ACHN (cell line): ENCODE results near the gene HOXA6.

Experiments
- DNase-seq: peaks from one replicate; pipeline ENCODE4 v3.0.0-alpha.2; 2015
- in situ Hi-C: cut with HindIII; loops from 2 replicates; pipeline ENCODE4 v1.10.0; 2017; ENCODE audit warnings: low sequenced_read_pairs, low pct_ligation_motif_present, low pct_unique_long_range_greater_than_20kb

Gene HOXA6

GRCh38 chr7:27119412-27119911 is 28.1 kb downstream of the HOXA6 start:
- no peak for DNase-seq
- in situ Hi-C loops = no loop called here

DNA sequence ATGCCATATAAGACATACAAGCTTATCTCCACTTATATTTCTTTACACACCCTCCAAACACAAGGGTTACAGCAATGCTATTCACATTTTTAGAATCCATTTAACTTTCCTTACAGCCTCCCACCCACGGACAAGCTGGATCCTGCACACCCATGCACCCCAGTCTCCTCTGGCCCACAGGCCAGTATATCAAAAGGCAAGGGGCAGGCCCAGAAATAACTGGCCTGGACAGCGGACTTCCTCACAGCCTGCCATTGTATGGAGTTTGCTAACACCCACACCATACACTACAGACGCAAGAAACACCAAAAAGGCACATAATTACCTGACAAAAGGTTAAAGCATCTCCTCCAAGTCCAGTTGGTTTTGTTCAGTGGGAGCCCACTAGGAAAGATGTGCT is 29.0 kb downstream of the HOXA6 start:
- DNase-seq = peak; percentile 32
- in situ Hi-C loops = no loop called here

DNA sequence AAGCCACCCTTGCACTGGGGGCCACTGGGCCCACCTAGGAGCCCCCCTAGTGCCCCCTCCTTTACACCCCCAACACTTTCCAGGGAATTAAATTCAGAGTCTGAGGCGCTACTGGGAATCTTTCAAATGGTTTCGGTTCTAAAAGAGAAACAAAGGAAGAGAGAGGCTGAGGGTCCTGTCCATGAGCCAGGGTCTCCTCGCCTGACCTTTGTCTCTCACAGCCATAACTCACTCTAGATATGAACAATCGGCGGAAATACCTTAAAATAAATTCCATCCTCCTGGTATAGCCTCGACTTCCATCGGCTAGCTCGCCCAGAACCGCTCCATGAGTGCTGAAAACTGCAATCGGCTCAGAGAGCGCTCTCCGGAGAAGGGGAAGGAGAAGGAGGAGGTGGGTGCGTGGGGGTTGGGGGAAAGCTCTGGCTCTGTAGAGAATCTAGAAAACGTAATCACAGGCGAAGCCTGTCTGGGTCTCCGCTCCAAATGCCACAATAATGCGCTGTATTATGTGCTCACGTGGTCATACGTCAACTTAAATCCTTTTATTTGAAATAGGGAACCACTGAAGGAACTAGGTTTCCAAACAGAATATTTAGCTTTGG is 29.6 kb downstream of the HOXA6 start:
- peak; percentile 83 for DNase-seq
- in situ Hi-C loops = no loop called here

- in situ Hi-C loops = no loop called here
- peak; percentile 48 for DNase-seq
Observed at GRCh38 chr7:27116962-27117886, 30.4 kb downstream of the HOXA6 start.

DNA sequence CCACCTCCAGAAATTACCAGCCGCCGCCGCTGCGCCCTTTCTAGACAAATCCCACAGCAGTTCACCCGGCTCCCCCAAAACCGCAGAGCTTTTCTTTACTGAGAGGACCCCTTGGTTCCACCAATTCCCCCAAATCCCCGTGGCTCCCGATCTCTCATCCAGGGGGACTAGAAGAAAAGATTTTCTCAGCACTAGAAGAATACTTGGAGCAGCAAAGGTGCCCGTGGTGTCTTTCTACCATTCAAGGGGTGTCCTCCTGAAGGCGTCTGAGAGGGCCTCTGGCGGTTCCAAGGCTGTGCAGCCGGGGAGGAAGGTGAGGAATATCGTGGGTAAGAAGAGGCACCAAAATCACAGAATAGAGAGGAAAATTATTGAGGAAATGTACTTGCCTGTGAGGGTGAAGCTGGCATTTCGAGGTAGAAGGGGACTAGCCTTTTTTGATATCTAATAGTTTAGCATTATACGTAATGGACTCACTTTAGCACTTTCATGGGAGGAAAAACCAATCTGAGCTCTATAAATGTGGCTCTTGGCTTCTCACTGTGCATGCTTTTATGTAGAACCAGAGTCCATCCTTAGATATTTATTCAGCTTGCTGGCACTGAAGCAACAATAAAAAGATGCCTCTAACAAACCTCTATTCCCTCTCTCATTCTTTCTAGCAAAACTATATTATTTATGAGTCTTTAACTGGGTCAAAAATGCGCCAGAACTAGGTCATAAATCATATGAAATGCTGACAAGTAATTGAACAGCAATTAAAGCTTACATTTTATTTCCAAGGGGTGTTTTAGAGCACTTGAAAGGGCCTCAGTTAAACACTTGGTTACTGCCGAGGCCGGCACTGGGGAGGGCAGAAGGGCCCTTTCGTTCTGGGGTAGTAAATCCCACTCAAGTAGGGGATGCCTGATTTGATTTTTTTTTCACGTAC is 31.3 kb downstream of the HOXA6 start:
- in situ Hi-C loops = no loop called here
- peak; percentile 40 for DNase-seq

DNA sequence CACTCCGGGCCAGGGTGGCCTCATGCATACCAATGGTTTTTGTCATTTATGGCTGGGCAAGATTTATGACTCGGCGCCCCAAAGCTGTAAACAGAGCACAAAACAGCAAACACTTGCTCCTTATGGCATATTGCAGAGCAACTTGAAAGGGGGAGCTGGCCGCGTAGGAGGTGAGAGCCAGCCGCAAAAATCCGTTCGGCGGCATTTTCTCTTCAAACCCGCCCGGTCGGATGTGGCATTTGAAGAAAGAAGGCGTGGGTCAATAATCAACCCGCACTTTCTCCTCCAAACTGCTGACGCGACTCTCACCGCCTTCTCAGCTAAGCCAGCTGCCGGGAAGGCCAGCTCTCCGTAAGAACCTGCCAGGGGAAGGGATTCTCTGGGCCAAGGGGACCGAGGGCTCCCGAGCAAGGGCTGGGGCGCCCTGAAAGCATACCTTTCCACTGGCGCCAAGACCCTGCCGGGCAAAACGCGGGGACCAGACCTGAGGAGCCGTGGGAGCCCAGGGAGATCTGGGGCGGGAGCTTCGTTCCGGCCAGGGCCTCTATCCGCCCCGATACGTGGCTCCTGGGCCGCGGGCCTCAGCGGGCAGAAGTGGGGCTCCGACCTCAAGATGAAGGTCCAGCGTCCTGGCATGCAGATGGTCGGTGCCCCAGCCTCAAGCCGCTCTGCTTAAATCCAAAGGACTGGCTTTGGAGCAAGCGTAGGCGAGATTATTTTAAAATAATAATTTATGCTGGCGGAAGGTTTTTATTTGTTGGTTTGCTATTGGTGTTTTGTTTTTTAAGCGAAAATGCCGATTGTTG is 32.1 kb downstream of the HOXA6 start:
- in situ Hi-C loops = no loop called here
- DNase-seq = peak; percentile 96

- in situ Hi-C loops = no loop called here
- DNase-seq = no peak
Observed at GRCh38 chr7:27114881-27115220, 32.7 kb downstream of the HOXA6 start.

DNA sequence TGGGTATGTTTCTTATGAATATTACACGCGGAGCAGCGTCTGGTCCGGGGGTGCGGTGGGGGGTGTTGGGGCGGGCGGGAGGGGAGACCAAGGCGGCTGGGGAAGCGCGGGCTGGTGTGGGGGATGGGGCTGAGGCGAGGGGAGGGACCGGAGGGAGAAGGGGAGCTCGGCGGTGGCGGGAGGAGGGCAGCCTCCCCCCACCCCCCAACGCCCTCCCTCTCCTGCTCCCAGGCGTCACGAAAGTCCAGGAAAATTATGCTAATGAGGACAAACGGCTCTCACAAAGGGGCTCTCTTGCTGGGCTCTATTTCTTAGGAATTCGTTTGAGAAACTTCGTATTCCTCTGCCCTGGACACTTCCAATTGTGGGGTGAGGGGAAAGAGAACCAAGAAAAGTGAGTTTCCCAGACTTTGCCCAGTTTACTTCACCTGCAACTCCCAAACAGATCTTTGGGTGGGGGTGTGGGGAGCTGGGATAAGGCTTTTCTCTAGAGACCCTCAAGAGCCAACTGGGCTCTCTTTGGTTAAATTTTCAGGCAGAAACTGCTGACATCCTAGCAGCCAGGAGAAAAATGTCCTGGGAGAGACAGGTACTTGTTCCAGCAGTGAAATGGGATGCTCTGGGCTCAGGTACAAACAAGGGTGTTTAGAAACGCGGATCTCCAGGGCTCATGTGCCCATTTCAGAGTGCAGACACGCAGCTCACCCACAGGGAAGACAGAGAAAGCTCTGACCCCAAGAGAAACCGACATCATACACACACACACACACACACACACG is 33.4 kb downstream of the HOXA6 start:
- in situ Hi-C loops = no loop called here
- peak; percentile 89 for DNase-seq

GRCh38 chr7:27112955-27113949 is 34.3 kb downstream of the HOXA6 start:
- in situ Hi-C loops = no loop called here
- peak; percentile 92 for DNase-seq

- DNase-seq = no peak
- in situ Hi-C loops = no loop called here
Observed at GRCh38 chr7:27112361-27112760, 35.2 kb downstream of the HOXA6 start.

DNA sequence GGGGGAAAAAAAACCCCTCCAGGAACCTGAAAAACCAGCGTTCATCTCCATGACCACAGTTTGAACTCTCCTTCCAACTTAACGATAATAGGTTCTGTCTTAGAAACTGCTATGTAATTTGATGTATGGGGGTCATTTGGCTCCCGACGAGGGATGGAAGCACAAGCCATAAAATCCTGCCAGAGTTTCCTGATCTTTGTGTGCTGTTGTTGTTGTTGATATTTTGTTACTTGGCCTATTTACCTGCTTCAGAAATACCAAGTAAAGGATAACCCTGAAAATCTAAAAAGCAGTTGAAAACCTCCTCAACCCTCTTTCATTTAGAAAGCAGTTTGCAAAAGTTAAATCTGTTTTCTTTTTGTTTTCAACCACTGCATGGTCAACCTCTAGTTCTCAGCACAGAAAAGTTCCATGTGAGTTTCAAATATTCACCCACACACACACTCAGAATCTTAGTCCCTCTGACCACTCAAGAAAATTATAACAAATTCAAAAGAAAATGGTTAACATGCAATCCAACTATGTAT is 35.8 kb downstream of the HOXA6 start:
- in situ Hi-C loops = no loop called here

GRCh38 chr7:27111042-27111750 is 36.4 kb downstream of the HOXA6 start:
- peak; percentile 42 for DNase-seq
- in situ Hi-C loops = no loop called here

More for the DNA sequence above, 35.8 kb downstream of the HOXA6 start:
- no peak for DNase-seq

DNA sequence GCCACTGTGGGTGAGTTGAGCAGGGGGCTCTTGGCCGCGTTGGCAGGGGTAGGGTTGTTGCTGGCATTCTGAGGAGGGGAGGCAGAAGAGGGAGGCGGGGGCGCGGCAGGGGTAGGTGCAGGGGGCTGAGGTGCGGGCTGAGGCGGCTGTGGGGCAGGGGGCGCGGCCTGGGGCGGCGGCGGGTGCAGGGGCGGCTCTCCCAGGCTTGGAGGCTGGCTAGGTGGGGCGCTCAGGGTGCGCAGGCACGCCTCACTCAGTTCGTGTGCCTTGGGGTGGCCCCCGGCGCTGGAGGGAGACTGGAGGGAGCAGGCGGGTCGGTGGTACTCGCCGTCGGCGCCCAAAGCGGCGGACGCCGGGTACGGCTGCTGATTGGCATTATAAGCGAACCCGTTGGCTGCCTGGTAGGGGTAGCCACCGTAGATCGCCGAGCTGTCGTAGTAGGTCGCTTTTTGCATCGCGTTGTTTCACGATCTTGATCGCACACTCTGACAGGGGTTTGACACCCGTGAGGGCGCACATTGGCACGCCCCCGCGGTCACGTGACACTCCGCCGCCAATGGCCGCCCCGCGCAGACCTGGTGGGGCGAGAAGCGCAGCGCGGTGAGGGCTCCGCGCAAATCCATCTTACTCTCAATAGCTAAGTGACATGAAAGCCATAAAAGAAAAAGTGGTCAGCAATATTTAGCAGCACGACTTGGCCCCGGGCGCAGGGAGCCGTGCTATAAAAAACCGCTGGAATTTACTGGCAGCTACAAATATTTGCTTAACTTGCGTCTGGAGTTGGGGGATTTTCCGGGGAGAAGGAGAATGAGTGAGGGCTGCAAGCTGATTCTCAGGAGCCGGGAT is 37.2 kb downstream of the HOXA6 start:
- no peak for DNase-seq
- in situ Hi-C loops = no loop called here

DNA sequence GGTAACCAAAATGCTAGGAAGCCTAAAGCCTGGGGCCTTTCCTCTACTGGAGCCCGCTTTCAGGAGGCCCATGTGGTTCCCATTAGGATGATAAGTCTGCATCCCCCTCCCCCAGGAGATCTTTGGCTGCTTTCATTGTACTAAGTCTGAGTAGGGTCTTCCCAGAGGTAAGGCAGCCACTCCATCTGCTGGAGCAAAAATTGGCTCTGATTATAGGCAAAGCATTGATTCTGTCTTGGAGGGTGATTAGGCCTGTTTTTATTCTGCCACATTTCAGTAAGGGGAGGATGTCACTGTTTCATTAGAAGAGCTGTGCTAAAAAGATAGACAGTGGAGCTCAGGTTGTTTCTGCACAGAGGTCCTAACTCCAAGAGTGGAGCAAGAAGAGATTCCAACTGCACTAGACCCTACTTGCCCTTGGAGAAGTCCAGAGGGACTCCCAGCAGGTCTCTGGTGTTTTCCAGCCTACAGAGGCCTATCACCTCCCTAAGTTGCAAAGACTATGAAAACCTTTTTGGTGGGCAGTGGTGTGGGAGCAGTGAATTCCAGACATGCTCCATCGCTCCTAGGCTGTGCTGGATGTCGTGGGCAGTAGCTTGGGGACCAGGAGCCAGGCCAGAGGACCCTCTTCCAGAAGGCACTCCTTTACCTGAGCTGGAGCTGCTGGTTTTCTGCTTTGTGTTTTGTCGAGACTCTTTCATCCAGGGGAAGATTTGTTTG is 37.9 kb downstream of the HOXA6 start:
- in situ Hi-C loops = no loop called here
- DNase-seq = no peak
